HEK293 (cell line): Measurements from ENCODE around the gene TTC33.
"Not testable (repeated sequence)": the region's sequence is repeated elsewhere in the genome, so short reads cannot be mapped to it uniquely, and the experiment has no call there.

Experiments used
- CTCF ChIA-PET: fragments of 350-600 bp; formaldehyde crosslinking; extraction: SDS; loops from one replicate; lab custom pipeline; 2021; ENCODE audit warnings: antibody characterized with exemption; lab: Yijun Ruan, JAX
- POLR2A ChIA-PET: fragments of 300-600 bp; formaldehyde crosslinking; extraction: SDS; loops from one replicate; lab custom pipeline; 2020; ENCODE audit warnings: antibody characterized with exemption, inconsistent platforms; lab: Yijun Ruan, JAX
- H3K27ac ChIP-seq: fragments of 200-500 bp; sonication (Bioruptor generic); 2 replicates; pipeline ENCODE4 v1.5.1; 2014; ENCODE audit warnings: low read depth, low read length, control low read depth, inconsistent platforms; ENCODE audit errors: extremely low read depth
- H3K36me3 ChIP-seq, 2 experiments: fragments of 200-500 bp in 1 of 2; sonication (Bioruptor generic) in 1 of 2; 1 replicate in 1 of 2; 2 replicates in 1 of 2; pipeline ENCODE4 v1.5.1; 2014 to 2017; ENCODE audit warnings: inconsistent platforms in 2 of 2, low read length in 2 of 2; ENCODE audit not compliant: control insufficient read depth in 2 of 2, insufficient read depth in 1 of 2
- H3K4me1 ChIP-seq: fragments of 200-500 bp; sonication (Bioruptor generic); 2 replicates; pipeline ENCODE4 v1.5.1; 2014; ENCODE audit warnings: mild to moderate bottlenecking, low read length, inconsistent platforms; ENCODE audit not compliant: control insufficient read depth, insufficient read depth
- H3K4me3 ChIP-seq: 2 replicates; pipeline ENCODE4 v1.5.1; 2011; ENCODE audit warnings: low read depth, mild to moderate bottlenecking, control low read depth, low read length, moderate library complexity
- H3K9me3 ChIP-seq: fragments of 200-500 bp; sonication (Bioruptor generic); 2 replicates; pipeline ENCODE4 v1.5.1; 2014; ENCODE audit warnings: low read depth, low read length, inconsistent platforms; ENCODE audit not compliant: control insufficient read depth, insufficient read depth
- EGR2 ChIP-seq: fragments of 450-650 bp; formaldehyde crosslinking; IDR thresholded peaks from 2 replicates; pipeline ENCODE4 v1.5.1; 2016; ENCODE audit warnings: low read depth, missing biosample characterization, missing genetic modification characterization
- KLF7 ChIP-seq: fragments of 450-650 bp; formaldehyde crosslinking; IDR thresholded peaks from 2 replicates; pipeline ENCODE4 v1.5.1; 2016; ENCODE audit warnings: missing biosample characterization, missing genetic modification characterization, borderline replicate concordance
- KLF9 ChIP-seq: fragments of 450-650 bp; formaldehyde crosslinking; IDR thresholded peaks from 2 replicates; pipeline ENCODE4 v1.5.1; 2016; ENCODE audit warnings: missing biosample characterization, missing genetic modification characterization, low read depth
- SETDB1 ChIP-seq: IDR thresholded peaks from one replicate; pipeline ENCODE4 v1.6.1; 2017; ENCODE audit warnings: mild to moderate bottlenecking, low read length, moderate library complexity, mixed read lengths; ENCODE audit not compliant: insufficient read length
- YY2 ChIP-seq: fragments of 450-650 bp; formaldehyde crosslinking; IDR thresholded peaks from 2 replicates; pipeline ENCODE4 v1.5.1; 2016; ENCODE audit warnings: missing biosample characterization, missing genetic modification characterization
- ZBTB8A ChIP-seq: fragments of 450-650 bp; formaldehyde crosslinking; IDR thresholded peaks from 2 replicates; pipeline ENCODE4 v1.5.1; 2016; ENCODE audit warnings: missing biosample characterization, missing genetic modification characterization
- ZNF138 ChIP-seq: fragments of 450-650 bp; formaldehyde crosslinking; IDR thresholded peaks from 2 replicates; pipeline ENCODE4 v1.5.1; 2016; ENCODE audit warnings: missing biosample characterization, missing genetic modification characterization, borderline replicate concordance
- ZNF311 ChIP-seq: fragments of 450-650 bp; formaldehyde crosslinking; IDR thresholded peaks from 2 replicates; pipeline ENCODE4 v1.5.1; 2017; ENCODE audit warnings: missing biosample characterization, missing genetic modification characterization, borderline replicate concordance
- ZNF37A ChIP-seq: fragments of 450-650 bp; IDR thresholded peaks from 2 replicates; pipeline ENCODE4 v1.5.1; 2018; ENCODE audit warnings: missing biosample characterization, missing genetic modification characterization
- ZNF426 ChIP-seq: fragments of 450-650 bp; formaldehyde crosslinking; IDR thresholded peaks from 2 replicates; pipeline ENCODE4 v1.5.1; 2017; ENCODE audit warnings: missing biosample characterization, missing genetic modification characterization, mild to moderate bottlenecking, inconsistent platforms, moderate library complexity
- ZNF560 ChIP-seq: fragments of 450-650 bp; formaldehyde crosslinking; IDR thresholded peaks from 2 replicates; pipeline ENCODE4 v1.5.1; 2017; ENCODE audit warnings: missing biosample characterization, missing genetic modification characterization, borderline replicate concordance
- ZNF571 ChIP-seq: fragments of 450-650 bp; formaldehyde crosslinking; IDR thresholded peaks from 2 replicates; pipeline ENCODE4 v1.5.0; 2017; ENCODE audit warnings: missing biosample characterization, missing genetic modification characterization
- ZNF626 ChIP-seq: fragments of 450-650 bp; sonication (Bioruptor Pico); formaldehyde crosslinking; IDR thresholded peaks from 2 replicates; pipeline ENCODE4 v1.5.1; 2018; ENCODE audit warnings: missing biosample characterization, missing genetic modification characterization, inconsistent platforms
- ZNF660 ChIP-seq: fragments of 450-650 bp; IDR thresholded peaks from 2 replicates; pipeline ENCODE4 v1.5.1; 2018; ENCODE audit warnings: missing biosample characterization, mild to moderate bottlenecking, missing genetic modification characterization
- ZNF785 ChIP-seq: fragments of 450-650 bp; formaldehyde crosslinking; IDR thresholded peaks from 2 replicates; pipeline ENCODE4 v1.5.1; 2016; ENCODE audit warnings: missing biosample characterization, missing genetic modification characterization
- ZSCAN30 ChIP-seq: fragments of 450-650 bp; IDR thresholded peaks from 2 replicates; pipeline ENCODE4 v1.5.1; 2018; ENCODE audit warnings: missing biosample characterization, mild to moderate bottlenecking, missing genetic modification characterization, moderate library complexity
- TF ChIP-seq, protein P1 (sequence below): fragments of 450-650 bp; formaldehyde crosslinking; IDR thresholded peaks from 2 replicates; pipeline ENCODE4 v1.5.1; 2017; ENCODE audit warnings: missing biosample characterization, missing genetic modification characterization
- TF ChIP-seq, protein P2 (sequence below): fragments of 450-650 bp; formaldehyde crosslinking; IDR thresholded peaks from 2 replicates; pipeline ENCODE4 v1.5.1; 2016; ENCODE audit warnings: missing biosample characterization, missing genetic modification characterization, low read depth
- TF ChIP-seq, protein P3 (sequence below): fragments of 450-650 bp; formaldehyde crosslinking; IDR thresholded peaks from 2 replicates; pipeline ENCODE4 v1.5.1; 2016; ENCODE audit warnings: missing biosample characterization, missing genetic modification characterization
- TF ChIP-seq, protein P4 (sequence below): fragments of 450-650 bp; formaldehyde crosslinking; IDR thresholded peaks from 2 replicates; pipeline ENCODE4 v1.5.1; 2016; ENCODE audit warnings: missing biosample characterization, missing genetic modification characterization, borderline replicate concordance

TTC33 gene

DNA sequence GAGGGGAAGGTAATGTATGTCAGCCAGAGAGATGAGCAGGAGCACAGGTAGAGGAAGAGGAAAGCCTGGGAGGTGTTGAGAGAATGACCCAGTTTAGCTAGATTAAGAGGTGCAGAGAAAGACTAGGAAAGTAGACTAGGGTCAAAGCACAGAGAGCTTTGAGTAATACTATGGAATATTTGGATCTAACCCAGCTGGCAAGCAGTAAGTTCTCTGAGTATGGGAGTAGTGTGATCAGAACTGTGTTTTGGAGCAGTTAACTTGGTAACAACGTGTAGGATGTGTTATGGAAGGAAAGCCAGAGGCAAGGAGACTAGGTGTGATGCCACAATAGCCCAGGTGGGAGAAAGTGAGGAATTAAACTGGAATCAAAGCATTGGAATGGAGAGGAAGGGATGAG is 160.9 kb downstream of the TTC33 start:
- no peaks in the 10 kb centered on the region for H3K4me1 ChIP-seq
- no peaks in the 10 kb centered on the region for H3K9me3 ChIP-seq
- no peak overlapping the region for H3K27ac ChIP-seq
- no peak overlapping the region for H3K4me3 ChIP-seq
- CTCF ChIA-PET, result no interaction called here
- H3K36me3 ChIP-seq, result no peaks in the 10 kb centered on the region
- TF ChIP-seq EGR2 (tag by site-specific recombination) (no peak), KLF9 (tag by site-specific recombination) (no peak), ZNF571 (no peak), ZNF660 (tag by site-specific recombination) (no peak), ZNF311 (tag by site-specific recombination) (no peak), YY2 (no peak), ZNF426 (tag by site-specific recombination) (no peak), KLF7 (tag by site-specific recombination) (no peak), ZNF785 (tag by site-specific recombination) (no peak), ZBTB8A (tag by site-specific recombination) (no peak), ZNF626 (no peak), SETDB1 (no peak), ZNF560 (tag by site-specific recombination) (no peak)
- TF ChIP-seq, protein P1, sequence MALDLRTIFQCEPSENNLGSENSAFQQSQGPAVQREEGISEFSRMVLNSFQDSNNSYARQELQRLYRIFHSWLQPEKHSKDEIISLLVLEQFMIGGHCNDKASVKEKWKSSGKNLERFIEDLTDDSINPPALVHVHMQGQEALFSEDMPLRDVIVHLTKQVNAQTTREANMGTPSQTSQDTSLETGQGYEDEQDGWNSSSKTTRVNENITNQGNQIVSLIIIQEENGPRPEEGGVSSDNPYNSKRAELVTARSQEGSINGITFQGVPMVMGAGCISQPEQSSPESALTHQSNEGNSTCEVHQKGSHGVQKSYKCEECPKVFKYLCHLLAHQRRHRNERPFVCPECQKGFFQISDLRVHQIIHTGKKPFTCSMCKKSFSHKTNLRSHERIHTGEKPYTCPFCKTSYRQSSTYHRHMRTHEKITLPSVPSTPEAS, result no peak
- TF ChIP-seq, protein P2, sequence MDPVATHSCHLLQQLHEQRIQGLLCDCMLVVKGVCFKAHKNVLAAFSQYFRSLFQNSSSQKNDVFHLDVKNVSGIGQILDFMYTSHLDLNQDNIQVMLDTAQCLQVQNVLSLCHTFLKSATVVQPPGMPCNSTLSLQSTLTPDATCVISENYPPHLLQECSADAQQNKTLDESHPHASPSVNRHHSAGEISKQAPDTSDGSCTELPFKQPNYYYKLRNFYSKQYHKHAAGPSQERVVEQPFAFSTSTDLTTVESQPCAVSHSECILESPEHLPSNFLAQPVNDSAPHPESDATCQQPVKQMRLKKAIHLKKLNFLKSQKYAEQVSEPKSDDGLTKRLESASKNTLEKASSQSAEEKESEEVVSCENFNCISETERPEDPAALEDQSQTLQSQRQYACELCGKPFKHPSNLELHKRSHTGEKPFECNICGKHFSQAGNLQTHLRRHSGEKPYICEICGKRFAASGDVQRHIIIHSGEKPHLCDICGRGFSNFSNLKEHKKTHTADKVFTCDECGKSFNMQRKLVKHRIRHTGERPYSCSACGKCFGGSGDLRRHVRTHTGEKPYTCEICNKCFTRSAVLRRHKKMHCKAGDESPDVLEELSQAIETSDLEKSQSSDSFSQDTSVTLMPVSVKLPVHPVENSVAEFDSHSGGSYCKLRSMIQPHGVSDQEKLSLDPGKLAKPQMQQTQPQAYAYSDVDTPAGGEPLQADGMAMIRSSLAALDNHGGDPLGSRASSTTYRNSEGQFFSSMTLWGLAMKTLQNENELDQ, result no peak
- POLR2A ChIA-PET, result no interaction called here

DNA sequence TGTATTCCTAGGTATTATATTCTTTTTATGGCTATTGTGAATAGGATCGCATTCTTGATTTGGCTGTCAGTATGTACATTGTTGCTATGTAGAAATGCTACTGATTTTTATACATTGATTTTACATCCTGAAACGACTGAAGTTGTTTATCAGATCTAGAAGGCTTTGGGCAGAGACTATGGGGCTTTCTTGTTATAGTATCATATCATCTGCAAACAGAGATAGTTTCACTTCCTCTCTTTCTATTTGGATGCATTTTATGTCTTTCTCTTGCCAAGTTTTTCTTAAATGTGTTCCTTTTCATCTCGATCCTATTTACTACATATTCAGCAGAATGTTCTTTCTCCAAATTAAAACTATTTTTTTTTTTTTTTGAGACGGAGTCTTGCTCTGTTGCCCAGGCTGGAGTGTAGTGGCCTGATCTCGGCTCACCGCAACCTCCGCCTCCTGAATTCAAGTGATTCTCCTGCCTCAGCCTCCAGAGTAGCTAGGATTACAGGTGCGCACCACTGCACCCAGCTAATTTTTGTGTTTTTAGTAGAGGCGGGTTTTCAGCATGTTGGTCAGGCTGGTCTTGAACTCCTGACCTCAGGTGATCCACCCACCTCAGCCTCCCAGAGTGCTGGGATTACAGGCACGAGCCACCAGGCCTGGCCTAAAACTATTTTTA is 163.9 kb downstream of the TTC33 start:
- H3K4me3 ChIP-seq, H3K9me3 ChIP-seq, POLR2A ChIA-PET, H3K36me3 ChIP-seq, H3K4me1 ChIP-seq, H3K27ac ChIP-seq: not testable (repeated sequence)
- CTCF ChIA-PET, result interaction anchor here (1.0 kb wide), 1 partner anchor 28 kb away, joined by 3 read pairs; no protein-coding TSS in a partner anchor

DNA sequence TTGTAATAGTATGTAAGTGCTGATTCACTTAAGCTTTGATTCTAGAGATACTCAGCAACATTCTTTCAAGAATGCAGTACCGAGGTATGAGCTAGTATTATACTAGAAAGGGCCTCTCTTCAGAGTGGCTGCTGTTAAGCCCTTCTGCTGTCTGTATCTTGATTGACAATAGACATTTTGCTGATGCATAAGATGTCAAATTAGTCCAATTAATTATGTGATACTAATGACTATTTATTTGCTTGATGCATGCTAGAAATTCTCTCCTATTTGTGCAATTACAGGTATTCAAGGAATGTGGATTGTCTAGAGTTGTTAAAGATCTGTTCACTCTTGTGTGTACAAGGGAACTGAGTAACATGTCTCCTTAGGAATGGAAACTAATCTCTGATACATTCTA is 168.4 kb downstream of the TTC33 start:
- Histone ChIP-seq H3K4me1 (no peaks in the 10 kb centered on the region), H3K27ac (no peak overlapping the region), H3K9me3 (no peaks in the 10 kb centered on the region), H3K4me3 (no peak overlapping the region), H3K36me3 (no peaks in the 10 kb centered on the region)
- ChIA-PET POLR2A (no interaction called here), CTCF (interaction anchor here (0.8 kb wide), 1 partner anchor 8 kb away, joined by 3 read pairs; no protein-coding TSS in a partner anchor)
- TF ChIP-seq ZNF138 (tag by site-specific recombination) (no peak), ZNF37A (tag by site-specific recombination) (no peak), ZSCAN30 (tag by site-specific recombination) (no peak)
- TF ChIP-seq, protein P3, sequence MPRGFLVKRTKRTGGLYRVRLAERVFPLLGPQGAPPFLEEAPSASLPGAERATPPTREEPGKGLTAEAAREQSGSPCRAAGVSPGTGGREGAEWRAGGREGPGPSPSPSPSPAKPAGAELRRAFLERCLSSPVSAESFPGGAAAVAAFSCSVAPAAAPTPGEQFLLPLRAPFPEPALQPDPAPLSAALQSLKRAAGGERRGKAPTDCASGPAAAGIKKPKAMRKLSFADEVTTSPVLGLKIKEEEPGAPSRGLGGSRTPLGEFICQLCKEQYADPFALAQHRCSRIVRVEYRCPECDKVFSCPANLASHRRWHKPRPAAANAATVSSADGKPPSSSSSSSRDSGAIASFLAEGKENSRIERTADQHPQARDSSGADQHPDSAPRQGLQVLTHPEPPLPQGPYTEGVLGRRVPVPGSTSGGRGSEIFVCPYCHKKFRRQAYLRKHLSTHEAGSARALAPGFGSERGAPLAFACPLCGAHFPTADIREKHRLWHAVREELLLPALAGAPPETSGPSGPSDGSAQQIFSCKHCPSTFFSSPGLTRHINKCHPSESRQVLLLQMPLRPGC (tag by site-specific recombination), result no peak
- TF ChIP-seq, protein P4, sequence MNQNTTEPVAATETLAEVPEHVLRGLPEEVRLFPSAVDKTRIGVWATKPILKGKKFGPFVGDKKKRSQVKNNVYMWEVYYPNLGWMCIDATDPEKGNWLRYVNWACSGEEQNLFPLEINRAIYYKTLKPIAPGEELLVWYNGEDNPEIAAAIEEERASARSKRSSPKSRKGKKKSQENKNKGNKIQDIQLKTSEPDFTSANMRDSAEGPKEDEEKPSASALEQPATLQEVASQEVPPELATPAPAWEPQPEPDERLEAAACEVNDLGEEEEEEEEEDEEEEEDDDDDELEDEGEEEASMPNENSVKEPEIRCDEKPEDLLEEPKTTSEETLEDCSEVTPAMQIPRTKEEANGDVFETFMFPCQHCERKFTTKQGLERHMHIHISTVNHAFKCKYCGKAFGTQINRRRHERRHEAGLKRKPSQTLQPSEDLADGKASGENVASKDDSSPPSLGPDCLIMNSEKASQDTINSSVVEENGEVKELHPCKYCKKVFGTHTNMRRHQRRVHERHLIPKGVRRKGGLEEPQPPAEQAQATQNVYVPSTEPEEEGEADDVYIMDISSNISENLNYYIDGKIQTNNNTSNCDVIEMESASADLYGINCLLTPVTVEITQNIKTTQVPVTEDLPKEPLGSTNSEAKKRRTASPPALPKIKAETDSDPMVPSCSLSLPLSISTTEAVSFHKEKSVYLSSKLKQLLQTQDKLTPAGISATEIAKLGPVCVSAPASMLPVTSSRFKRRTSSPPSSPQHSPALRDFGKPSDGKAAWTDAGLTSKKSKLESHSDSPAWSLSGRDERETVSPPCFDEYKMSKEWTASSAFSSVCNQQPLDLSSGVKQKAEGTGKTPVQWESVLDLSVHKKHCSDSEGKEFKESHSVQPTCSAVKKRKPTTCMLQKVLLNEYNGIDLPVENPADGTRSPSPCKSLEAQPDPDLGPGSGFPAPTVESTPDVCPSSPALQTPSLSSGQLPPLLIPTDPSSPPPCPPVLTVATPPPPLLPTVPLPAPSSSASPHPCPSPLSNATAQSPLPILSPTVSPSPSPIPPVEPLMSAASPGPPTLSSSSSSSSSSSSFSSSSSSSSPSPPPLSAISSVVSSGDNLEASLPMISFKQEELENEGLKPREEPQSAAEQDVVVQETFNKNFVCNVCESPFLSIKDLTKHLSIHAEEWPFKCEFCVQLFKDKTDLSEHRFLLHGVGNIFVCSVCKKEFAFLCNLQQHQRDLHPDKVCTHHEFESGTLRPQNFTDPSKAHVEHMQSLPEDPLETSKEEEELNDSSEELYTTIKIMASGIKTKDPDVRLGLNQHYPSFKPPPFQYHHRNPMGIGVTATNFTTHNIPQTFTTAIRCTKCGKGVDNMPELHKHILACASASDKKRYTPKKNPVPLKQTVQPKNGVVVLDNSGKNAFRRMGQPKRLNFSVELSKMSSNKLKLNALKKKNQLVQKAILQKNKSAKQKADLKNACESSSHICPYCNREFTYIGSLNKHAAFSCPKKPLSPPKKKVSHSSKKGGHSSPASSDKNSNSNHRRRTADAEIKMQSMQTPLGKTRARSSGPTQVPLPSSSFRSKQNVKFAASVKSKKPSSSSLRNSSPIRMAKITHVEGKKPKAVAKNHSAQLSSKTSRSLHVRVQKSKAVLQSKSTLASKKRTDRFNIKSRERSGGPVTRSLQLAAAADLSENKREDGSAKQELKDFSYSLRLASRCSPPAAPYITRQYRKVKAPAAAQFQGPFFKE (tag by site-specific recombination), result no peak
